Occipital lobe (tissue), 2 donors: ENCODE results near the gene MFSD11. TPM values are rescaled to one million over a fixed set of nuclear protein-coding genes. Genes with fewer than 3 reads are reported as not detected.
"Not testable (repeated sequence)": the region's sequence is repeated elsewhere in the genome, so short reads cannot be mapped to it uniquely, and the experiment has no call there.

Experiments used
- DNase-seq: peaks from one replicate; lab custom pipeline; 2025; lab: John Stamatoyannopoulos, UW
- total RNA-seq: library from RNA; depleted of rRNA; stranded (reverse); fragments of >200 nt; gene quantifications from one replicate; pipeline ENCODE4 v1.2.3, GENCODE V29; 2014

The MFSD11 gene
- total RNA-seq, 1 donor from 2014 or later, result 61.3 TPM

GRCh38 chr17:76796081-76796480 is 58.2 kb downstream of the MFSD11 start:
- no peak for DNase-seq

- no peak for DNase-seq
Measured at GRCh38 chr17:76797241-76797840, 59.4 kb downstream of the MFSD11 start.

- DNase-seq, result no peak
Measured at GRCh38 chr17:76801706-76802105, 63.8 kb downstream of the MFSD11 start.

- DNase-seq, result no peak
Measured at GRCh38 chr17:76805319-76805718, 67.4 kb downstream of the MFSD11 start.

- DNase-seq, result not testable (repeated sequence)
Measured at GRCh38 chr17:76806151-76806550, 68.2 kb downstream of the MFSD11 start.

- not testable (repeated sequence) for DNase-seq
Measured at GRCh38 chr17:76806767-76807166, 68.8 kb downstream of the MFSD11 start.

GRCh38 chr17:76808326-76808725 is 70.4 kb downstream of the MFSD11 start:
- no peak for DNase-seq

- DNase-seq, result no peak
Measured at GRCh38 chr17:76810956-76811355, 73.0 kb downstream of the MFSD11 start.

GRCh38 chr17:76811834-76812233 is 73.9 kb downstream of the MFSD11 start:
- no peak for DNase-seq

- DNase-seq, result no peak
Measured at GRCh38 chr17:76812263-76812662, 74.3 kb downstream of the MFSD11 start.

GRCh38 chr17:76812968-76813367 is 75.0 kb downstream of the MFSD11 start:
- DNase-seq, result no peak

- not testable (repeated sequence) for DNase-seq
Measured at GRCh38 chr17:76815907-76816589, 78.1 kb downstream of the MFSD11 start.

GRCh38 chr17:76816590-76817135 is 78.7 kb downstream of the MFSD11 start:
- peak; percentile 53 for DNase-seq

- DNase-seq, result no peak
Measured at GRCh38 chr17:76820039-76820438, 82.1 kb downstream of the MFSD11 start.

GRCh38 chr17:76820561-76820960 is 82.6 kb downstream of the MFSD11 start:
- no peak for DNase-seq

- no peak for DNase-seq
Measured at GRCh38 chr17:76822184-76822778, 84.4 kb downstream of the MFSD11 start.

- no peak for DNase-seq
Measured at GRCh38 chr17:76824093-76824492, 86.2 kb downstream of the MFSD11 start.

- DNase-seq, result no peak
Measured at GRCh38 chr17:76826330-76827068, 88.6 kb downstream of the MFSD11 start.

- DNase-seq, result no peak
Measured at GRCh38 chr17:76827736-76828135, 89.8 kb downstream of the MFSD11 start.
